OCI-LY1 (cell line): ENCODE results near the gene PYGB.

Experiments
- CTCF ChIP-seq: fragments of 200-600 bp; sonication (generic), shearing (Covaris generic); IDR thresholded peaks from 2 replicates; pipeline ENCODE4 v1.5.1; 2017; ENCODE audit warnings: mild to moderate bottlenecking, antibody characterized with exemption, low read length, moderate library complexity, mixed read lengths
- EZH2 ChIP-seq: fragments of 200-600 bp; sonication (generic), shearing (Covaris generic); IDR thresholded peaks from 2 replicates; pipeline ENCODE4 v1.8.0; 2017; ENCODE audit warnings: borderline replicate concordance, mixed run types, mild to moderate bottlenecking, antibody characterized with exemption, low read length, moderate library complexity, mixed read lengths

DNA sequence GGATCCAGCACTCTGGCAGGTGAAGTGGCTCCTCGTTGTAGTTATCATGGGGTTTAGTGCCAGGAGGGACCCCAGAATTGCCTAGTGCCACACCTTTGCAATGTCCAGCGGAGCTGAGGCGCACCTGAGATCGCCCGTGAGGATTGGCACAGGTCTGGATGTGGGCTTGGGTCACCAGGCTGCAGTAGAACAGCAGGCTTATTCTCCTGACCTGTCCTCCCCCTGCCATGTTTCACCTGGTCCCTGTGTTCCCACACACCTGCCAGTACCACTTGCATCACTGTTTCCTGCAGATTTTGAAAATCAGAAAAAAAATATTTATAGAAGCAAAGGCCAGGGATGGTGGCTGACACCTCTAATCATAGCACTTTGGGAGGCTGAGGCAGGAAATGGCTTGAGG is 35.6 kb upstream of the PYGB start:
- TF ChIP-seq CTCF: no peak
- no peak for TF ChIP-seq EZH2
